Calu3 (cell line): ENCODE measurements around the gene WDR90. TPM values are rescaled to one million over a fixed set of nuclear protein-coding genes. Genes with fewer than 3 reads are reported as not detected.

Experiments
- BruUV-seq: library from RNA; stranded (reverse); fragments of 400-500 nt; replicated peaks from 2 replicates; lab custom pipeline; 2021; lab: Mats Ljungman, UMichigan
- CTCF ChIA-PET: fragments of 300-600 bp; sonication (Branson Sonifier 250); formaldehyde crosslinking; loops from one replicate; lab custom pipeline; 2022; ENCODE audit warnings: antibody characterized with exemption; lab: Charles Lee
- DNase-seq: peaks from one replicate; pipeline ENCODE4 v3.0.0; 2022
- H3K27ac Mint-ChIP-seq: one replicate; pipeline ENCODE4 v1.8.0; 2022; ENCODE audit warnings: mixed read lengths; ENCODE audit not compliant: unreplicated experiment
- H3K27me3 Mint-ChIP-seq: one replicate; pipeline ENCODE4 v1.8.0; 2022; ENCODE audit warnings: mixed read lengths; ENCODE audit not compliant: unreplicated experiment
- H3K36me3 Mint-ChIP-seq: one replicate; pipeline ENCODE4 v1.8.0; 2022; ENCODE audit warnings: mild to moderate bottlenecking, moderate library complexity, mixed read lengths; ENCODE audit not compliant: insufficient read depth, unreplicated experiment
- H3K4me1 Mint-ChIP-seq: one replicate; pipeline ENCODE4 v1.8.0; 2022; ENCODE audit warnings: mild to moderate bottlenecking, low read depth, mixed read lengths; ENCODE audit not compliant: unreplicated experiment
- H3K4me3 Mint-ChIP-seq: one replicate; pipeline ENCODE4 v1.8.0; 2022; ENCODE audit warnings: mild to moderate bottlenecking, low read depth, moderate library complexity, mixed read lengths; ENCODE audit not compliant: unreplicated experiment
- H3K9me3 Mint-ChIP-seq: one replicate; pipeline ENCODE4 v1.8.0; 2022; ENCODE audit warnings: low read depth, mixed read lengths; ENCODE audit not compliant: unreplicated experiment
- CTCF ChIP-seq: fragments of 200-600 bp; IDR thresholded peaks from one replicate; pipeline ENCODE4 v1.8.0; 2022; ENCODE audit warnings: antibody characterized with exemption; ENCODE audit not compliant: unreplicated experiment
- intact Hi-C: fragments of 100-400 bp; cut with micrococcal nuclease; formaldehyde crosslinking; loops from one replicate; pipeline ENCODE4 v1.10.0; 2022; ENCODE audit not compliant: unreplicated experiment
- total RNA-seq: library from RNA; stranded (reverse); gene quantifications from 2 replicates; pipeline ENCODE4 v1.2.3, GENCODE V29; 2022

The WDR90 gene
- total RNA-seq, 1 experiment from 2014 or later, result 142 TPM

GRCh38 chr16:657487-657886 is 8.3 kb downstream of the WDR90 start:
- intact Hi-C loops, result no loop called here
- Mint-ChIP-seq H3K9me3 (no peaks in the 10 kb centered on the region), H3K4me1 (no peaks in the 10 kb centered on the region), H3K27me3 (no peaks in the 10 kb centered on the region), H3K36me3 (peaks cover 46% of the 10 kb centered on the region), H3K4me3 (no peak overlapping the region), H3K27ac (no peak overlapping the region)
- no peak for TF ChIP-seq CTCF
- no peak for DNase-seq
- CTCF ChIA-PET, result no interaction called here
- BruUV-seq, result no TSS peak

- BruUV-seq, result no TSS peak
- CTCF ChIA-PET, result no interaction called here
- Mint-ChIP-seq H3K4me3 (no peak overlapping the region), H3K4me1 (no peaks in the 10 kb centered on the region), H3K27me3 (no peaks in the 10 kb centered on the region), H3K27ac (no peak overlapping the region), H3K36me3 (peaks cover 42% of the 10 kb centered on the region), H3K9me3 (no peaks in the 10 kb centered on the region)
- intact Hi-C loops, result no loop called here
- no peak for TF ChIP-seq CTCF
- DNase-seq, result no peak
Measured at GRCh38 chr16:658679-659571, 9.8 kb downstream of the WDR90 start.

GRCh38 chr16:659618-660017 is 10.5 kb downstream of the WDR90 start:
- CTCF ChIA-PET, result no interaction called here
- no peak for DNase-seq
- no peak for TF ChIP-seq CTCF
- Mint-ChIP-seq H3K27me3 (no peaks in the 10 kb centered on the region), H3K4me3 (no peak overlapping the region), H3K36me3 (peaks cover 35% of the 10 kb centered on the region), H3K9me3 (no peaks in the 10 kb centered on the region), H3K27ac (no peak overlapping the region), H3K4me1 (no peaks in the 10 kb centered on the region)
- intact Hi-C loops, result no loop called here
- no TSS peak for BruUV-seq

GRCh38 chr16:660132-660458 is 10.9 kb downstream of the WDR90 start:
- H3K4me1 Mint-ChIP-seq, result no peaks in the 10 kb centered on the region
- intact Hi-C loops, result no loop called here
- BruUV-seq, result no TSS peak
- H3K36me3 Mint-ChIP-seq, result peaks cover 32% of the 10 kb centered on the region
- no peak for DNase-seq
- H3K4me3 Mint-ChIP-seq, result no peak overlapping the region
- no peak for TF ChIP-seq CTCF
- no peak overlapping the region for H3K27ac Mint-ChIP-seq
- H3K27me3 Mint-ChIP-seq, result no peaks in the 10 kb centered on the region
- H3K9me3 Mint-ChIP-seq, result no peaks in the 10 kb centered on the region
- CTCF ChIA-PET, result no interaction called here
